ES-I3 (cell line): ENCODE data around the gene SND1.
"Not testable (repeated sequence)": the region's sequence is repeated elsewhere in the genome, so short reads cannot be mapped to it uniquely, and the experiment has no call there.

Source experiments
- H3K36me3 ChIP-seq: 2 replicates; pipeline ENCODE4 v1.6.1; 2013; ENCODE audit warnings: mild to moderate bottlenecking, low read length, control low read depth, moderate library complexity; ENCODE audit not compliant: insufficient read depth
- H3K4me1 ChIP-seq: 2 replicates; pipeline ENCODE4 v1.6.1; 2013; ENCODE audit warnings: mild to moderate bottlenecking, control low read depth, low read length; ENCODE audit not compliant: insufficient read depth
- H3K9ac ChIP-seq: 2 replicates; pipeline ENCODE4 v1.6.1; 2013; ENCODE audit warnings: low read depth, mild to moderate bottlenecking, low read length, moderate library complexity
- H3K9me3 ChIP-seq: 2 replicates; pipeline ENCODE4 v1.6.1; 2013; ENCODE audit warnings: mild to moderate bottlenecking, low read length, moderate library complexity; ENCODE audit not compliant: control insufficient read depth, insufficient read depth

The SND1 gene

DNA sequence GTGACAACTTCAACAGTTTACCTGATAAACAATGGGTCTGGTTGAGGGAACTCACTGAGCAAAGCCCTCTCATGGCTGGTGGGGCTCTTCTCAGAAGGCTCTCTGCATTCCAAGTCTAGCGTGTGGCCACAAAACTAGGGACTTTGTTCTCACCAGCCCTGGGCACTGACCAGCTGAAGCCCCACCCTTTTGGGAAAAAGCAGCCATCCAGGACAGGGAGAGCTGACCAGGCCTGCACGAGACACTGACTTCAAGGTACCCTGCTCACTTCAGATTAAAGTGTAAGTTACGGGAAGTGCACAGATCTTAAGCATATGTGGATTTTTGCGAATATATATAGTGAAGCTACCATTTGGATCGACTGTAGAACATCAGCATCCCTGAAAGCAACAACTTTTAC is 446.6 kb downstream of the SND1 start:
- Histone ChIP-seq H3K9ac (no peak overlapping the region), H3K36me3 (0 out of 2 replicates have a peak, but pooled peaks cover 5% of the 10 kb centered on the region), H3K4me1 (no peaks in the 10 kb centered on the region; the same call in 1 of the 2 replicates), H3K9me3 (no peaks in the 10 kb centered on the region)

GRCh38 chr7:128099204-128099671 is 447.2 kb downstream of the SND1 start:
- H3K9ac ChIP-seq = no peak overlapping the region
- no peaks in the 10 kb centered on the region; the same call in 1 of the 2 replicates for H3K4me1 ChIP-seq
- no peaks in the 10 kb centered on the region for H3K9me3 ChIP-seq
- H3K36me3 ChIP-seq = 0 out of 2 replicates have a peak, but pooled peaks cover under 1% of the 10 kb centered on the region

DNA sequence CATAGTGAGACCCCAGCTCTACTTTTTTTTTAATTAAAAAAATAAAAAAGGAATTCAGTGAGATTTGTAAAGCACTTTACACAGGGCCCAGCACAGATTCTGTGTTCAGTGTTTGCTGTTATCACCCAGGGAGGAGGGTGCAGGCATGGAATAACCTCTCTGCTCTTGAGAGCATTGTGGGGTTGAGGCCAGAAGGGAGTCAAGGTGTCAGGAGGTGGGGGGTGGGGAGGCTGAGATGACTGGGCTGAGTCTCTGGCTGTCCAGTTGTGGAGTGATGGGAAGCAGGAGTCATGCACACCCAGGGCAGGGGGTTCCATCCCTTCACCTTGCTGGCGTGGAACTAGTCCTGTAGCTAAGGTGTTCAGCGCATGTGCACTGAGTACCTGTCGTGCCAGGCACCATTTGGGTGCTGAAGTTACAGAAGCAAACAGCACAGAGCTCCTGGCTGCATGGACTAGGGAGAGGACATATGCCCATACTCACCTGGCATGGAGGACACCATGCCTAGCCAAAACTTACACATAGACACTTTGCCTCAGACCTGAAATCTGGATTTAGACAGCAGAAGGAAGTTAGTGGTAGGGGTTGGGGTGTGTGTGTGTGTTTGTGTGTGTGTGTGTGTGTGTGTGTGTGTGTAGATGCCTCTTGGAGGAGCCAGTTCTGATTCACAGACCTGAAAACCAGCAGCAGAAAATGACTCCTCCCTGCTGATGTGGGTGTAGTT is 448.4 kb downstream of the SND1 start:
- no peak overlapping the region for H3K9ac ChIP-seq
- no peaks in the 10 kb centered on the region; the same call in 1 of the 2 replicates for H3K4me1 ChIP-seq
- H3K36me3 ChIP-seq = no peaks in the 10 kb centered on the region
- no peaks in the 10 kb centered on the region for H3K9me3 ChIP-seq

- Histone ChIP-seq H3K36me3 (no peaks in the 10 kb centered on the region), H3K9me3 (no peaks in the 10 kb centered on the region), H3K4me1 (no peaks in the 10 kb centered on the region; the same call in 1 of the 2 replicates), H3K9ac (no peak overlapping the region)
Observed at GRCh38 chr7:128100949-128101713, 449.1 kb downstream of the SND1 start.

DNA sequence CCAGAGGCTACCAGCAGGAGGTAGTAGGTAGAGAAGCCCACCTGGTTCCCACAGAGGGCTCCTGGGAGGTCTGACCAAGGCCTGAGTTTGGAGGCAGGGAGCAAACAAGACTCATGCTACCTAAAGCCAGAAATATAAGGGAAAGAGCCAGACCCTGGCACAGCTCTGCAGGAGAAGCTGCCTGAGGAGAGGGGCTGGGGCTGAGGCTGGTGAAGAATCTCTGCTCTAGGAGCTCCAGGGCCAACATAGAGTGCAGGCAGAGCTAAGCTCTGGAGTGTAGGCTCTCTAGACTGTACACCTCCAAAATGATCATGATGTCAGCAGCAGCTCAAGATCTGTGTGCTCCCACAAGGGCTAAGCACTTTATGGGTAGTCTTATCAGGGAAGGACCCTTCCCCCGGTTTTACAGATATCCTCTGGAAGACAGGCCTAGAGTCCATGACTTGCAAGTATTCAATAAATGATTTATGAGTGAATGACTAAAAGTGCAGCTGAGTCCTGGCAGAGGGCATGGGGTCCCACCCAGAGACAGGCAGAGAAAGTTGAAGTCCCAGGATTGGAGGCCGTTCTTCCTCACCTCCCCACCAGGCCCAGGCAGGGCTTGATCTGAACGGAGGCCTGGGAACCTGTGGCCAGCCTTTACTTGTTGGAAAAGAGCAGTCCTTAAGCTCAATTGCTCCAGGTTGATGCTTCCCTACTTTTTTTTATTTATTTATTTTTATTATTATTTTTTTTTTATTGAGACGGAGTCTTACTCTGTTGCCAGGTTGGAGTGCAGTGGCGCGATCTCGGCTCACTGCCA is 450.7 kb downstream of the SND1 start:
- no peaks in the 10 kb centered on the region for H3K36me3 ChIP-seq
- no peak overlapping the region for H3K9ac ChIP-seq
- H3K9me3 ChIP-seq = no peaks in the 10 kb centered on the region
- H3K4me1 ChIP-seq = no peaks in the 10 kb centered on the region; the same call in 1 of the 2 replicates

DNA sequence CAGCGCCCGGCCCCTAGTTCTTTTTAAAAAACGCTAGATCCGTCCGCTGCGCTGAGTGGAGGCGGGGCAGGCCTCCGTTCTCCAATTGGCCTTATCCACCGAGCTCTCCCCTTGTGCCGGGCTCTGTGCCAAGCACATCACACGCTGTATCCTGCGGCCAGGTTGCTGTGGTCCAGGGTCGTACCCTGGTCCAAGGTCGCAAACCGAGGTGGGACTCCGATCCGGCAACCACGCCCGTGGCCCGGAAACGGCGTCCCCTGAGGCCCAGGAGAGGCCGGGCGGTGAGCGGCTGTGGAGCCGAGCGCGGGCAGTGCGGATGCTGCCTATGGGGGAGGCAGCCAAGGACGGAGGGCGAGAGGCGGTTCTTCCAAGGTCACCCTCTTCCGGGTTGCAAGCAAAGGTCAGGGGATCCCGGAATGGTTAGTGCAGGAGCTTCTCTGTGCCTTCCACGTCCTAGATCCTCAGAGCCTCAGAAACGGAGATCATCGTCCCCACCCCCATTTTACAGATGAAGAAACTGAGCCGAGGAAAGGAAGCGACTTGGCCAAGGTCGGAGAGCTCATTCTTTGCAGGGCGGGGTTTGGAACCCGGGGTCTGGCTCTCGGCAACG is 451.6 kb downstream of the SND1 start:
- Histone ChIP-seq H3K9me3 (no peaks in the 10 kb centered on the region), H3K4me1 (no peaks in the 10 kb centered on the region; the same call in 1 of the 2 replicates), H3K36me3 (no peaks in the 10 kb centered on the region), H3K9ac (peak overlapping the region; percentile 34; the same call in 1 of the 2 replicates)

DNA sequence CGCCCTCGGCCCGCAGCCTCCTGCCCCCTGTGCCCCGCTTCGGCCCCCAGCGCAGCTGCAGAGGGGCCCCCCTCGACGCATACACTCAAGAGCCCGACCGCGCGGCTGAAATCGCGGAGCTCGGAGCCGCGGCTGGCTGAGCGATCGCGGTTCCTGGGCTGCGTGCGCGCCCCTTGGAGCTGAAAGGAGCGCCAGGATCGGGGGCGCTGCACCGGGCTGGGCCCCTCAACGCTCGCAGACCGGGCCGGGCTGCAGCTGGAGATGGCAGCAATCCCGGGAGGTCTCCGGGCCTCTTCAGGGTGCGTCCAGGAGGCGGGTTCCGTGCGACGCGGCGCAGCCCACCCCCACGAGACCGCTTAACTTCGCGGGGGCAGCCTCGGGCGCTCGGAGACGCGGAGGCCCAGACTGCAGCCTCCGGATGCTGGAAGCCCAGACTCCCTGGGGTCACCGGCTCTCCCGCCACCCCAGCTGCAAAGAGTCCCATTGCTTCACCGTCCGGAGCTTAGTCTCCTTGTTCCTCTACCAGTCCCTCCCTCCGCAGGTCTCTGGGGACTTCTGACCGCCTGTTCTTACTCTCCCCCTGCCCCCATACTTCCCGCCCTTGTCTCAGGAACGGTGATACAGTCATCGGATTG is 452.2 kb downstream of the SND1 start:
- Histone ChIP-seq H3K9me3 (no peaks in the 10 kb centered on the region), H3K36me3 (no peaks in the 10 kb centered on the region), H3K9ac (peak overlapping the region; percentile 34; the same call in 1 of the 2 replicates), H3K4me1 (no peaks in the 10 kb centered on the region; the same call in 1 of the 2 replicates)

- H3K36me3 ChIP-seq = no peaks in the 10 kb centered on the region
- no peaks in the 10 kb centered on the region for H3K9me3 ChIP-seq
- H3K4me1 ChIP-seq = no peaks in the 10 kb centered on the region
- H3K9ac ChIP-seq = no peak overlapping the region
Observed at GRCh38 chr7:128105228-128106022, 453.4 kb downstream of the SND1 start.

GRCh38 chr7:128106821-128107220 is 454.8 kb downstream of the SND1 start:
- Histone ChIP-seq H3K36me3 (no peaks in the 10 kb centered on the region), H3K9me3 (no peaks in the 10 kb centered on the region), H3K9ac (no peak overlapping the region), H3K4me1 (no peaks in the 10 kb centered on the region)

- not testable (repeated sequence) for H3K4me1 ChIP-seq
Observed at GRCh38 chr7:128107516-128107915, 455.5 kb downstream of the SND1 start.

GRCh38 chr7:128108129-128108528 is 456.1 kb downstream of the SND1 start:
- no peaks in the 10 kb centered on the region for H3K4me1 ChIP-seq
- no peaks in the 10 kb centered on the region for H3K9me3 ChIP-seq
- no peak overlapping the region for H3K9ac ChIP-seq
- H3K36me3 ChIP-seq = no peaks in the 10 kb centered on the region

More at GRCh38 chr7:128107516-128107915, 455.5 kb downstream of the SND1 start:
- not testable (repeated sequence) for H3K9ac ChIP-seq, H3K9me3 ChIP-seq, H3K36me3 ChIP-seq

DNA sequence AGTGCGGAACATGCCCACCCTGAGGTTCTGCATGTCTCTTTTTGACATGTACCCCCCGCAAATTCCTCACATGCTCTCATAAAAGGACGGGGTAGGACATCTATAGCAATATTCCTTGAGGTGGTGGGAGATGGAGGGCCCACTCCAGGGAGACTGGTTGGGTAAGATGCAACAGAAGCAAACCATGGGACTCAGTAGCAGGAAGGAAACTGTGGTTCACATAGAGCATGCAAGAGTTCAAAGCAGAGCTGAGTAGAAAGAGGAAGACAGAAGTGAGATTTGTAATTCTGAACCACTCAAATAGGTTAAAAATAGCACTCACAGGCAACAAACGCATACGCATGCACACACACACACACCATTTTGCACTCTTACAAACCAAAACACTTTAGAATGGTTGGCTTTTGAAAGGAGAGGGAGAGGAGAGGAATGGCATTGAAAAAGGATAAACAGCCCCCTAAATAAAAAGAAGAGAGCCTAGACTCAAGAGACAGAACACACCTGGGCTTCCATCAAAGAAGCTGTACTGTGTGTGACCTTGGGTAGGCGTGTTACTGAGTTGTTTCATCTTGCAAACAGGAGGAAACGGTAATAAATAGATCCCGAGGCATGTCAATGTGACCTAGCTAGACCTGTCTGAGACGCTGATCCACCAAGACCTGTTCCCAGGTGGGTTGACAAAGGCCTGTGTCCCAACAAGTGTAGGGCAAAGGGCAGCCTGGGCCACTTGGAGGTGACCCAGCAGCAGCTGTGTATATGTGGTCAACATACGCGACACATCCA is 456.8 kb downstream of the SND1 start:
- Histone ChIP-seq H3K4me1 (no peaks in the 10 kb centered on the region), H3K9me3 (no peaks in the 10 kb centered on the region), H3K36me3 (no peaks in the 10 kb centered on the region), H3K9ac (no peak overlapping the region)
